Activated CD4-positive, CD25-positive, alpha-beta regulatory T cell treated with anti-CD3 and anti-CD28 coated beads, Interleukin-2, amount 50 U/mL, for 16 hours (primary cell): Measurements from ENCODE around the gene APOL3.
"Not testable (repeated sequence)": the region's sequence is repeated elsewhere in the genome, so short reads cannot be mapped to it uniquely, and the experiment has no call there.

Experiments used
- DNase-seq: peaks from one replicate; pipeline ENCODE4 v3.0.0-alpha.2; 2020; ENCODE audit warnings: low read depth, low spot score

Gene APOL3, protein sequence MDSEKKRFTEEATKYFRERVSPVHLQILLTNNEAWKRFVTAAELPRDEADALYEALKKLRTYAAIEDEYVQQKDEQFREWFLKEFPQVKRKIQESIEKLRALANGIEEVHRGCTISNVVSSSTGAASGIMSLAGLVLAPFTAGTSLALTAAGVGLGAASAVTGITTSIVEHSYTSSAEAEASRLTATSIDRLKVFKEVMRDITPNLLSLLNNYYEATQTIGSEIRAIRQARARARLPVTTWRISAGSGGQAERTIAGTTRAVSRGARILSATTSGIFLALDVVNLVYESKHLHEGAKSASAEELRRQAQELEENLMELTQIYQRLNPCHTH

GRCh38 chr22:36160499-36160942 lies at the start of gene APOL3:
Gene APOL3, minus strand, starts transcription at chr22:36160755. Its CDS starts 11,700 bp downstream, at chr22:36149055.
- DNase-seq, result no peak

GRCh38 chr22:36210224-36210623 lies 49.7 kb upstream of the APOL3 start:
- DNase-seq, result no peak

GRCh38 chr22:36209488-36209908 lies 48.9 kb upstream of the APOL3 start:
- not testable (repeated sequence) for DNase-seq

DNA sequence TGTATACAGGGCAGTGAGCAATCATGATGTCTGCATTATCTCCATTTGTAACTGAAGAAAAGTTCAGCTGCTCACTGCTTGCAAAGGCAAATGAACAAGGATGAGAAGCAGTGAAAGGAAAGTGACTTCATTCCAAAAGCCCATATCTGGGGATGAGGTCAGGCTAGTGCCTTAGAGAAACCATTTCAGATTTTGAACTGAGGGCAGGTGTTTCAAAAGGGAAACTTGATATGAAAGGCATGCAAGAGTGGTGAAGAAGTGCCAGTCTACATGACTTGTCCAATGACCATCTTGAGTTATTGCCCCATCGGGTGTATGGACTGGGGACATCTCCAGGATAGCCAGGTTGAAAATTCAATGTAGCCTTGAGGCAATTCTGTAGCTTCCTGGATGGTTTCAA lies 48.4 kb upstream of the APOL3 start:
- DNase-seq, result no peak

- no peak for DNase-seq
Observed at GRCh38 chr22:36208162-36208765, 47.7 kb upstream of the APOL3 start.

GRCh38 chr22:36206255-36206654 lies 45.7 kb upstream of the APOL3 start:
- no peak for DNase-seq

GRCh38 chr22:36205573-36205972 lies 45.0 kb upstream of the APOL3 start:
- not testable (repeated sequence) for DNase-seq

DNA sequence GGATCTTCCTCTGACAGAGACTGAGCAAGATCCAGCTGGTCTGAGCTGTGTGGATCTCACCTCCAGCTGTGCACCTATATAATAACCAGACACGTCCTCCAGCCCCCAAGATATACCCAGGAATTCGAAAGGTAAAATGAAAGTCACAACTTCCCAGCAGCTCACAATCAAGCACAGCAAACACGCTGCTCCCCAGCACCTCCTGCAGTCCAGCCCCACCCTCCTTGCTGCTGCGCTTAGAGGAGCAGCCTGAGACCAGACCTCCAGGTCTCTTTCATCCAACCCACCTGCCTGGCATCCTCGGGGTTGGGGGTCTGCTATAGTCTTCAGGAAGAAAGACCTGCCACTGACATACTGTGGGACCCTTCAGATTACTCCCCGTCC lies 44.1 kb upstream of the APOL3 start:
- no peak for DNase-seq

- DNase-seq, result no peak
Observed at GRCh38 chr22:36204001-36204631, 43.6 kb upstream of the APOL3 start.

DNA sequence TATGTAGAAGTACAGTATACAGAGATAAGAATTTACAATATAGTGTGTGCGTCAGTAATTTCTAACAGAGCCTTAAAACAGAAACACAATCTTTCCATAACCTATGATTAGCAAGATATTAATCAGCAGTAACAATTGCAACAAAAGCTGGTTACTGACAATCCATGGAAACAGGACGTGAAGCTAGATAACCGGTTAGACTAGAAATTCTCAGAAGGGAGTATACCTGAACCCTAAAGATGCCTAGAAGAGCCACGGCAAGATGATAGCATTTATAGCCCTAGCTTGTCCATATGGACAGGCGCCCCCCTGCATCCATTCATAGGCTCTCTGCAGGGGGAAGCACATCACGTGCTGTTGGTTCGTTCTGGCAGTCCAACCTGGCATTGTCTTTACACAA lies 42.9 kb upstream of the APOL3 start:
- DNase-seq, result not testable (repeated sequence)

- DNase-seq, result not testable (repeated sequence)
Observed at GRCh38 chr22:36202906-36203305, 42.4 kb upstream of the APOL3 start.

GRCh38 chr22:36201630-36202319 lies 41.2 kb upstream of the APOL3 start, which contains the start of gene APOL4:
Gene APOL4, minus strand, starts transcription at chr22:36201809. Its CDS starts 75 bp downstream, at chr22:36201734.
- DNase-seq, result no peak

GRCh38 chr22:36201025-36201424 lies 40.5 kb upstream of the APOL3 start:
- DNase-seq, result not testable (repeated sequence)

- DNase-seq, result no peak
Observed at GRCh38 chr22:36199001-36199551, 38.5 kb upstream of the APOL3 start.

DNA sequence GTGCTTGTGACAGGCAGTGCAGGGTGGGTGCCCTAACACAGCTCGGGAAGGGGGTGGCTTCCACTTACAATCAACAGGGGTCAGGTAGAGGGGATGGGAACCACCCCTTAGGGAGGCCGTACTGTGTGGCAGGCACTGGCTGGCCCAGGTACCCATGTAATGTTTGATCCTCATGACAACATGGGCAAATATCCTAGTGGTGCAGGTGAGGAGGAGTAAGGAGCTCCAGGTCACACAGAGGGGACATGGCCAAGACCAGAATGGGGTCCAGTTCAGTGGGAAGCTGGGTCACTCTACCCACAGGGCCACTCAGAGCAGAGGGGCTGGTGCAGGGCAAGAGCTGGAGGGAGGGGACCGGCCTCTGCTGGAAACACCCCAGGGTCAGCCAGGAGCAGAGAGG lies 38.0 kb upstream of the APOL3 start:
- DNase-seq, result no peak

- no peak for DNase-seq
Observed at GRCh38 chr22:36197514-36198146, 37.1 kb upstream of the APOL3 start.

DNA sequence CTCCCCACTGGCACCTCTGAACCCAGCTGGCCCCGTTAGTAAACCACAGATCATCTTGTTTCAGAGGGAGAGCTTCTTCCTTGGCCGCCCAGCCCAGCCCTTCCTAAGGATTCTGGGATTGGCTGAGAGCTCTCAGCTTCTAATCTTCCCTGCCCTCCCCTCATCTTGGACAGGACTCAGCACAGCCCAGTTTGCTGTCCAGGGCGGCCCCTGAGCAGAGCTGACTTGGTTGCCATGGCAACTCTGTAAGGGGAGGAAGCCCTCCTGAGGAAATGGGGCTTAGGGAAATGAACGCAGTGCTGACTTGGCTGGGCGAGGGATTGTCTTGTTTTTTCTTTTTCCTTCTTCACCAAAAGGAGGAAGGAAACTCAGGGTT lies 36.5 kb upstream of the APOL3 start:
- DNase-seq, result no peak

- DNase-seq, result no peak
Observed at GRCh38 chr22:36196254-36197064, 35.9 kb upstream of the APOL3 start.

- DNase-seq, result no peak
Observed at GRCh38 chr22:36194971-36195370, 34.4 kb upstream of the APOL3 start.

DNA sequence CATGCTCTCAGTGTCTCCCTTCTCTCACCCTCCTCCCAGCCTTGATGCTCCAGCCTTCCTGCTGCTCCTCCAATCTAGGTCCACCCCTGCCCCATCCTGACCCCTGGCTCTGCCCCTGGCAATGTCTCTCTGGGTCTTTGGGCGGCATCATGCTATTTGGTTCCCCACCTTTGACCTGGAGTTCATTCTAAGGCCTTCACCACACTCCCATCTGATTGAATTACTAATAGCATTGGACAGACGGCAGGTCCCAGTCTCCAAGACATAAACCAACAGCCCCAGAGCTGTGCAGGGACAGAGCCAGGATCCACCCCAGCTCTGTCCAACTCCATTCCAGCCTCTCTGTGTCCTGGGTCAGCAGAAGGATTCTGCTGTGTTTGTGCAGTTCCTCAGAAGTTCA lies 33.8 kb upstream of the APOL3 start:
- DNase-seq, result no peak
